Gastroesophageal sphincter (tissue), 3 donors: ENCODE data around the gene WFIKKN2.

Source experiments
- CTCF ChIP-seq, 4 experiments: fragments of 200-600 bp in 2 of 4; fragments of 450-650 bp in 2 of 4; sonication (generic) in 1 of 4; IDR thresholded peaks; one replicate each; pipeline ENCODE4 v1.5.1; 2017 to 2019; ENCODE audit warnings: antibody characterized with exemption in 4 of 4, mild to moderate bottlenecking in 2 of 4, moderate library complexity in 2 of 4
- EP300 ChIP-seq: sonication (generic); formaldehyde crosslinking; IDR thresholded peaks from one replicate; pipeline ENCODE4 v1.6.1; 2017; ENCODE audit warnings: antibody characterized with exemption, mild to moderate bottlenecking
- POLR2A ChIP-seq, 2 donors: fragments of 450-650 bp; IDR thresholded peaks; one replicate each; pipeline ENCODE4 v1.6.1; 2017; ENCODE audit warnings: antibody characterized with exemption in 2 of 2, mild to moderate bottlenecking in 2 of 2, moderate library complexity in 1 of 2

- TF ChIP-seq POLR2A (IDR thresholded peaks at IDR 0.05) (peak; percentile 46 to 59), CTCF (IDR thresholded peaks at IDR 0.05) (no peak), EP300 (no peak)
Observed at GRCh38 chr17:50867363-50868139, 32.2 kb downstream of the WFIKKN2 start.
